MV-4-11 (cell line): Measurements from ENCODE around the gene ABI3BP.

Source experiments
- DNase-seq: peaks from one replicate; lab custom pipeline; 2025; lab: John Stamatoyannopoulos, UW

ABI3BP gene

DNA sequence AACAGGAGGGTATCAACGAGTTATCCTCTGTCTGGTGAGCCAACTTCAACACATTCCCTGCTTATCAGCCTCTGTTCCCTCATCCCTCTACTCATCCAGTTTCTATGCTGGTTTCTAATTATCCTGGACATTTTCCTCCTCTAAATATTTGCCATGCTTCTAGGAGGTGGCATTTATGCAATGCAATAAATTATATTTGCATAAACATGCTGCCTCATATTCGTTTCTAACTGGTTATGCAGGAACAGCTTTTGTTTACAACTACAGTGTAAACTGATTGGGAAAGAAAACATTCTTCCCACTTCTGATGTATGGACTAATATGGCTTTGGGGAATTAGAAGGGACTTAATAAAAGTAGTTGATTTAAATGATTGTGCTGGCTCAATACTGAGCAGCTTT lies 161.6 kb downstream of the ABI3BP start:
- no peak for DNase-seq

DNA sequence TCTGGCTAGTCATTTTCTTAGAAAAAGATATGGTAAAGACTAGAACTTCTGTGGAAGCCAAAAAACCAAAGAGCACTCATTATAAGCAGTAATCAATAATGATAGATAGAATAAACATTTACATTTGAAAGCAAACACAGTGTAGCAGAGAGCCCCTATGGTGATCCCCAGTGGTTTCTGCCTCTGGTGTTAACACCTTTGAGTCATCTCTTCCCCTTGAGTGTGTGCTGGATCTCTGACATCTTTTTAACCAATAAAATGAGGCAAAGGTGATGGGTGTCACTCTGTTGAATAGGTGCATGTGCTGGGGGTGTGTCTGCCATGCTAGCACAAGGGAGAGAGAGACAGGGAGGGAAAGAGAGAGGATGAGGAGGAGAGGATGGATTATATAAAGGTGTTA lies 162.3 kb downstream of the ABI3BP start:
- no peak for DNase-seq

DNA sequence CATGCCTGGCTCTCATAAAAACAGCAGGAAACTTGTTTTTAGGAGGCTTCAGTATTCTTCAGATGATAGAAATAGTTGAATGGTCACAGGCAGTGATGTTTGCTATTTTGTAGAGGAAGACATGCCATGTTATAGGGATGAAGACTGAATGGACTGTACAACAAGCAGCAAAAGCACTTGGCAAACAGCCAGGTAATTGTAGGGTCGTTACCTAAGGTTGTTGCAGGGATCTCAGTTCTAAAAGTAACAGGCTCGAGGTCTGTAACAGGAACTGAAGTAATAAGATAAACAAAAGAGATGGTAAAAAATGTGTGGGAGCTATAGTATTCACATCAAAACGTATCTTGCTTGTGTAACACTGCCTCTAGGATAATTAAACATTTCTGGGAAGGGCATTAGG lies 167.6 kb downstream of the ABI3BP start:
- DNase-seq, result no peak

- no peak for DNase-seq
Measured at GRCh38 chr3:100815583-100815982, 177.6 kb downstream of the ABI3BP start.

GRCh38 chr3:100813828-100814227 lies 179.4 kb downstream of the ABI3BP start:
- no peak for DNase-seq

GRCh38 chr3:100811779-100812507 lies 181.3 kb downstream of the ABI3BP start:
- DNase-seq, result no peak

DNA sequence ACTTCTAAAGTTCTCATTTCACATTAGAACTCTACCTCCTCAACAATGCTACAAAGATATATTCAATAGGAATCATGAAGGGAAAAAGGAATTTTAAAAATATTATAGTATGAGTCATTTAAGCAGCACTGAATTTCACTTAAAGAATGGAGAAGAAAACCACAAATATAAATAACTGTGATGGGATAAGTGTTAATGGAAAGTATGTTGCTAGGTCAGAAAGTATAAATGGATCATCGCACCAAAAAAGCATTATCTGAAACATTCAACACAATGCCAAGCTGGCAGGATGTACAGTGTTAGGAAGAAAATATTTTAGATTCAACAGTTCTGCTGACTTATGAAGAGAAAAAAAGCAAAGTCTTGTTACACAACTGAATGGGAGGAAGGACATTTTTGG lies 182.6 kb downstream of the ABI3BP start:
- DNase-seq, result no peak

GRCh38 chr3:100804631-100805030 lies 188.6 kb downstream of the ABI3BP start:
- DNase-seq, result no peak

- no peak for DNase-seq
Measured at GRCh38 chr3:100803711-100804110, 189.5 kb downstream of the ABI3BP start.

- no peak for DNase-seq
Measured at GRCh38 chr3:100802126-100802525, 191.1 kb downstream of the ABI3BP start.

- no peak for DNase-seq
Measured at GRCh38 chr3:100798012-100798411, 195.2 kb downstream of the ABI3BP start.

DNA sequence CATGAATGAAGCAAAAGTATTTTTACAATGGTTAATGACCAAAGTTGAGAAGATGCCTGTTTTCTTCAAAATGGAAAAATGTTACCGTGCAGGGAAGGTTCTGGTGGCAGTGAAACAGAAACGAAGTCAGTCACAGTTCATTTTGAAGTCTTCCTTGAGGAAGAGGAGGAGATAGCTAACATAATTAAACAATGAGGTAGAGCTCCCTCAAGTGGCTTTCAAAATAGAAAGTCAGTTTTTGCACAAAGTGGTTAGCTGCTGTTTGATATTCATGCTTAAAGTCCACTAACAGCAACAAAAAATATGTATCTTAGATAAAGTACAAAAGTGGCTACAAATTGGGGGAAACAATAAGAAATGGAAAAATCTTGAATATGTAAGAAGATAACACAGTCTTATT lies 196.7 kb downstream of the ABI3BP start:
- DNase-seq, result peak; percentile 15

- no peak for DNase-seq
Measured at GRCh38 chr3:100789579-100789978, 203.6 kb downstream of the ABI3BP start.

DNA sequence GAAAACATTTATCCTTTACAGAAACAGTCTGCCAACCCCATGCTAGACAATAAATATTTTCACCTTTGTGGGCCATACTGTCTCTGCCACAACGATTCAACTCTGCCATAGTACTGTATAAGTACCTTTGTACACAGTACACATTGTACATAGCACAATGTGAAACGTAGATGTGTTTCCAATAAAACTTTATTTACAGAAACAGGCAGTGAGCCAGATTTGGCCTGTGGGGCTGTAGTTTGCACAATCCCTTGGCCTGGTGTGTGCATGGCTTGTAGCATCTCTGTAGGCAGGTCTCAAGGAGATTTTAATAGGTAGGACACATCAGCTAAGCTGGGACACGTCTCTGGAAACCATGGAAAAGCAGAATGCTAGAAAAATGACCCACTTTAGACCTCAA lies 209.6 kb downstream of the ABI3BP start:
- DNase-seq, result no peak

DNA sequence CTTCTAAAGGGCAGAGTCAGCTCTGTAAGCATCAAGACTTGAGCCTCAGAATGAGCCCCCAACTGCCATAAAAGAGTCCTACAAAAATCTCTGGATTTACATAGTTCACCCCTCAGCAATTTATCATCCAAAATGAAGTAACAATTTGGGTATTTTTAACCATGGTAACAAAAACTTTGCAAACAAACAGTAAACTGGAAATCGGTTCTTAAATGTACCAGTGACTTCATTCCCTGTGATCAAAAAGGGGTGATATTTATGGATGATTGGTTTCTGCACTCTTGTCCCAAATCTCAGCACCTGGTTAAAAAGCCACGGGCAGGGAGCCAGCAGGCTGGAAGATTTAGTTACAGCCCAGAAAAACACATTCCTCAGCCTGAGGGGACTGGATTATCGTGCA lies 210.3 kb downstream of the ABI3BP start:
- DNase-seq, result no peak

- no peak for DNase-seq
Measured at GRCh38 chr3:100782348-100782747, 210.9 kb downstream of the ABI3BP start.

- no peak for DNase-seq
Measured at GRCh38 chr3:100781301-100781700, 211.9 kb downstream of the ABI3BP start.

GRCh38 chr3:100780071-100780622 lies 213.1 kb downstream of the ABI3BP start:
- DNase-seq, result no peak

GRCh38 chr3:100779480-100779879 lies 213.7 kb downstream of the ABI3BP start:
- DNase-seq, result no peak

DNA sequence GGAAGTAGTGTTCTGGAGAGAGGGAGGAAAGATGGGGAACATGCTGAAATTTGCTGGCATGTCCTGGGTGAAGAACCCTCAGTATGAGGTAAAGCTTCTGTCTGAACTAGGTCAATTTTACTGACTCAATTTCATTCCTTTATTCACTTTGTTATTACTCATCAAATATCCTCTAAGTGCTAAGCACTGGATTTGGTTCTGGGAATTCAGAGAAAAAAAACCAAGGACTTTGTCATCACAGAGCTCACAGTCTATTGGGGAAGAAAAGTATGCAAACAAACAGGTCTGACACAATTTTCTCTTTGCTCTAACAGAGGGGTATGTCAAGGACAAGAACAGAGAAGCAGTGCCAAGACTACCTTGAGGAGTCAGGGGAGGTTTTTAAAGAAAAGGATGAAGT lies 215.9 kb downstream of the ABI3BP start:
- no peak for DNase-seq

DNA sequence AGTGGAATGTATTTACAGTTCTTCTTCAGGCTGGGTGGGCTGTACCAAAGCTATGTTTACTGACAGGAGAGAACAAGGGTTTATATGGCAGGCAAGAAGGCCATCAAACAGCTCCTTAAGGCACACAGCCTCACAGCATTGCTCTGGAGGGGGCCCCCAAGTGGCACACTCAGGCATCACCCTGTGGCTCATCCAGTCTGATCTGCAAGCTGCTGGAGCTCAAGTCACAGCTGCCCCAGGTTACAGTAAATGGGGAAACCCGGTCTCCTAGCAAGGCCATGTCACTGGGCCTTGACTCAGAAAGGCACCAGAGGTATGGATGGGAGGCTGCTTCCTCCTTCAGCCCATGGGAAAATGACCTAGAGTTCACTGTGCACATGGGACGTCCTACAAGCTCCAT lies 216.5 kb downstream of the ABI3BP start:
- DNase-seq, result no peak

GRCh38 chr3:100776097-100776729 lies 217.0 kb downstream of the ABI3BP start:
- DNase-seq, result no peak

- no peak for DNase-seq
Measured at GRCh38 chr3:100775669-100776068, 217.6 kb downstream of the ABI3BP start.

- no peak for DNase-seq
Measured at GRCh38 chr3:100775226-100775625, 218.0 kb downstream of the ABI3BP start.
